Thoracic aorta (tissue), 2 donors: Measurements from ENCODE around the gene CR1. TPM values are rescaled to one million over a fixed set of nuclear protein-coding genes. Genes with fewer than 3 reads are reported as not detected.

Source experiments
- ATAC-seq: fragments of 150-250 bp; one replicate; pipeline ENCODE4 v1.8.0; 2017; ENCODE audit warnings: low read depth; ENCODE audit not compliant: insufficient number of reproducible peaks, low FRiP score
- DNase-seq: peaks from one replicate; pipeline ENCODE4 v3.0.0-alpha.2; 2020; ENCODE audit warnings: low spot score
- H3K27ac ChIP-seq, 2 donors: fragments of 200-600 bp; sonication (generic); 1 replicate in 1 of 2; 2 replicates in 1 of 2; pipeline ENCODE4 v1.5.1; 2016; ENCODE audit warnings: mild to moderate bottlenecking in 2 of 2, moderate library complexity in 2 of 2
- H3K27me3 ChIP-seq: fragments of 200-600 bp; sonication (generic); replicated peaks from 2 replicates; pipeline ENCODE4 v1.6.0; 2016; ENCODE audit warnings: mild to moderate bottlenecking; ENCODE audit not compliant: insufficient read depth
- H3K36me3 ChIP-seq: fragments of 200-600 bp; sonication (generic); one replicate; pipeline ENCODE4 v1.5.1; 2016
- H3K4me1 ChIP-seq, 2 donors: fragments of 200-600 bp; sonication (generic); 1 replicate in 1 of 2; 2 replicates in 1 of 2; pipeline versions ENCODE4 v1.5.1 to v1.6.0; 2016; ENCODE audit warnings: low read depth in 2 of 2, mild to moderate bottlenecking in 1 of 2; ENCODE audit not compliant: control insufficient read depth in 1 of 2
- H3K4me3 ChIP-seq: fragments of 200-600 bp; sonication (generic); 2 replicates; pipeline ENCODE4 v1.5.1; 2016; ENCODE audit warnings: mild to moderate bottlenecking
- H3K9me3 ChIP-seq: fragments of 200-600 bp; sonication (generic); 2 replicates; pipeline ENCODE4 v1.5.1; 2016
- total RNA-seq, 2 donors: library from RNA; depleted of rRNA; stranded (reverse); fragments of >200 nt; gene quantifications; one replicate each; pipeline versions ENCODE4 v1.1.0 to v1.2.3, GENCODE V29; 2016
- TF ChIP-seq, protein P1 (sequence below): fragments of 200-600 bp; sonication (generic); IDR thresholded peaks from one replicate; pipeline ENCODE4 v1.5.1; 2019; ENCODE audit warnings: antibody characterized with exemption

Gene CR1
- total RNA-seq, 2 donors from 2014 or later: 5.0 to 17.4 TPM

- ATAC-seq (no peak), DNase-seq (no peak)
- H3K9me3 ChIP-seq: no peaks in the 10 kb centered on the region
- peaks cover 0 to 6% of the 10 kb centered on the region in 2 donors for H3K4me1 ChIP-seq
- H3K4me3 ChIP-seq: no peak overlapping the region
- TF ChIP-seq, protein P1, sequence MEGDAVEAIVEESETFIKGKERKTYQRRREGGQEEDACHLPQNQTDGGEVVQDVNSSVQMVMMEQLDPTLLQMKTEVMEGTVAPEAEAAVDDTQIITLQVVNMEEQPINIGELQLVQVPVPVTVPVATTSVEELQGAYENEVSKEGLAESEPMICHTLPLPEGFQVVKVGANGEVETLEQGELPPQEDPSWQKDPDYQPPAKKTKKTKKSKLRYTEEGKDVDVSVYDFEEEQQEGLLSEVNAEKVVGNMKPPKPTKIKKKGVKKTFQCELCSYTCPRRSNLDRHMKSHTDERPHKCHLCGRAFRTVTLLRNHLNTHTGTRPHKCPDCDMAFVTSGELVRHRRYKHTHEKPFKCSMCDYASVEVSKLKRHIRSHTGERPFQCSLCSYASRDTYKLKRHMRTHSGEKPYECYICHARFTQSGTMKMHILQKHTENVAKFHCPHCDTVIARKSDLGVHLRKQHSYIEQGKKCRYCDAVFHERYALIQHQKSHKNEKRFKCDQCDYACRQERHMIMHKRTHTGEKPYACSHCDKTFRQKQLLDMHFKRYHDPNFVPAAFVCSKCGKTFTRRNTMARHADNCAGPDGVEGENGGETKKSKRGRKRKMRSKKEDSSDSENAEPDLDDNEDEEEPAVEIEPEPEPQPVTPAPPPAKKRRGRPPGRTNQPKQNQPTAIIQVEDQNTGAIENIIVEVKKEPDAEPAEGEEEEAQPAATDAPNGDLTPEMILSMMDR: no peak
- no peak overlapping the region for H3K27ac ChIP-seq
- no peaks in the 10 kb centered on the region for H3K36me3 ChIP-seq
- H3K27me3 ChIP-seq: no peaks in the 10 kb centered on the region
Observed at GRCh38 chr1:207649865-207650580, 154.1 kb downstream of the CR1 start.

DNA sequence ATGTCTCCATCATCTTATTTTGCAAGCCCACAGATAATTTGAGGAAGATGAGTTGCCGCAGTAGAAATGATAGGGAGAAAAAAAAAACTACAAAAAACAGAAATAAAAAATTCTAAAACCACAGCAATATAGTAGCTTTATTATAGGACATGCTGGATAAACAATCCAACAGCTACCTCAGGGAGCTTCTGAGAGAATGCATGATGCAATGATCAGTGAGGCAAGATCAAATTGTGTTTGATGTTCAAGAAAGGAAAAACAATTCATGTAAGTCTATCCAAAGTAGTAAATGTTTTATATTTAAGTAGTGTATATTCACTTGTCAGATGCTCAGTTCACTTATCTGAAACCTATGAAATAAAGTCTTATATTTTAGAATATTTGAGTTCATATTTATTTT lies 155.6 kb downstream of the CR1 start:
- Histone ChIP-seq H3K27ac (no peak overlapping the region), H3K4me3 (no peak overlapping the region)

DNA sequence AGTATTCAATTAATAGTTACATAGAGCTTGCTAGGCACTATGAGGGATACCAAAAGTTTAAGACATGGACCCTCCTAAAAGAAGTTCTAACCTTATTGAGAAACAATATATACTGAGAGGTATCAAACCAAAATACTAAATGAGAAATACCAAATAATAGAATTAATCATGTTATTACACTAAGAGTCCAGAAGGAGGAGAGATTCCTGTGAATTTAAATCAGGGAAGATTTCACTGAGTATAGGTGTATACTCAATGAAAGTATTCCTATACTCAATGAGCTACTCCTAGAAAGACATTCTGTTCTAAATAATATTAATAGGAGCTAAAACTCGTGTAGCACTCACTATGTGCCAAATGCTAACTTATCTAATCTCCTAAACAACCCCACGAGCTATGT lies 158.4 kb downstream of the CR1 start:
- H3K4me1 ChIP-seq: no peaks in the 10 kb centered on the region
- no peaks in the 10 kb centered on the region for H3K9me3 ChIP-seq
- DNase-seq: no peak
- H3K36me3 ChIP-seq: no peaks in the 10 kb centered on the region
- TF ChIP-seq, protein P1: no peak
- no peak overlapping the region for H3K4me3 ChIP-seq
- no peak overlapping the region for H3K27ac ChIP-seq
- no peaks in the 10 kb centered on the region for H3K27me3 ChIP-seq
- no peak for ATAC-seq

More for the DNA sequence above, 155.6 kb downstream of the CR1 start:
- no peaks in the 10 kb centered on the region for H3K9me3 ChIP-seq
- no peaks in the 10 kb centered on the region for H3K27me3 ChIP-seq
- ATAC-seq (no peak), DNase-seq (no peak)
- TF ChIP-seq, protein P1: no peak
- no peaks in the 10 kb centered on the region for H3K36me3 ChIP-seq
- H3K4me1 ChIP-seq: no peaks in the 10 kb centered on the region

DNA sequence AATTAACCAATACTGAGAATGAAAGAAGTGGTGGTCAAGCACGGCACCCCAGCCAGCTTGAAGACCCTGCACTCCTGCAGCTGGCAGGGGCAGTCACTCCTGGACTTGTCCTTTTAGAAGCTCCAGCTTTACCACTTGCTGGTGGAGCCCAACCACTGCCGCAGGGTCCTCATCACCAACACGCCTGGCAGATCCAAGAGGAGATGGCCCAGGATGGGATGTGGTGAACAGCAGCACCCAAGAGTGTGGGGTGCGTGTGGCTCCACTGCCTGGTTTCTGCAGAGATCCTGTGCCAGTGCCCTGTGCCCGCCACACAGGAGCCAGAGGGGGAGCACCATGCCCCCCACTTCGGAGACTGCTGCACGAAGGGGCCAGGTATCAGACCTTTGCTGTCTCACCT lies 162.5 kb downstream of the CR1 start:
- Histone ChIP-seq H3K27me3 (no peaks in the 10 kb centered on the region), H3K9me3 (no peaks in the 10 kb centered on the region), H3K4me1 (no peaks in the 10 kb centered on the region), H3K36me3 (no peaks in the 10 kb centered on the region), H3K27ac (no peak overlapping the region), H3K4me3 (no peak overlapping the region)
- DNase-seq: no peak
- TF ChIP-seq, protein P1: no peak
- no peak for ATAC-seq

- Histone ChIP-seq H3K36me3 (no peaks in the 10 kb centered on the region), H3K4me1 (no peaks in the 10 kb centered on the region), H3K9me3 (no peaks in the 10 kb centered on the region), H3K4me3 (no peak overlapping the region), H3K27ac (no peak overlapping the region), H3K27me3 (no peaks in the 10 kb centered on the region)
- DNase-seq (no peak), ATAC-seq (no peak)
- TF ChIP-seq, protein P1: no peak
Observed at GRCh38 chr1:207658904-207659485, 163.0 kb downstream of the CR1 start.
